SK-N-SH (cell line): ENCODE results near the gene CIP2A.

ENCODE experiments used
- CTCF ChIP-seq: fragments of 200-600 bp; sonication (generic); IDR thresholded peaks from 2 replicates; pipeline ENCODE4 v1.6.1; 2017; ENCODE audit warnings: antibody characterized with exemption, mild to moderate bottlenecking, moderate library complexity
- MAX ChIP-seq: IDR thresholded peaks from 2 replicates; pipeline ENCODE4 v1.4.0; 2012; ENCODE audit warnings: low read depth
- MEF2A ChIP-seq: IDR thresholded peaks from 2 replicates; pipeline ENCODE4 v1.4.0; 2012; ENCODE audit warnings: low read depth, borderline replicate concordance
- NRF1 ChIP-seq: IDR thresholded peaks from 2 replicates; pipeline ENCODE4 v1.6.1; 2012; ENCODE audit warnings: low read depth, mild to moderate bottlenecking, low read length
- POLR2AphosphoS5 ChIP-seq: IDR thresholded peaks from 2 replicates; pipeline ENCODE4 v1.6.1; 2012; ENCODE audit warnings: low read depth, low read length

- TF ChIP-seq MAX (no peak), MEF2A (no peak), POLR2AphosphoS5 (no peak), CTCF (no peak), NRF1 (no peak)
Measured at GRCh38 chr3:108513961-108514360, 75.3 kb downstream of the CIP2A start.
